Measurements from ENCODE around the gene UBR4.
"Not testable (repeated sequence)": the region's sequence is repeated elsewhere in the genome, so short reads cannot be mapped to it uniquely, and the experiment has no call there.

DNA sequence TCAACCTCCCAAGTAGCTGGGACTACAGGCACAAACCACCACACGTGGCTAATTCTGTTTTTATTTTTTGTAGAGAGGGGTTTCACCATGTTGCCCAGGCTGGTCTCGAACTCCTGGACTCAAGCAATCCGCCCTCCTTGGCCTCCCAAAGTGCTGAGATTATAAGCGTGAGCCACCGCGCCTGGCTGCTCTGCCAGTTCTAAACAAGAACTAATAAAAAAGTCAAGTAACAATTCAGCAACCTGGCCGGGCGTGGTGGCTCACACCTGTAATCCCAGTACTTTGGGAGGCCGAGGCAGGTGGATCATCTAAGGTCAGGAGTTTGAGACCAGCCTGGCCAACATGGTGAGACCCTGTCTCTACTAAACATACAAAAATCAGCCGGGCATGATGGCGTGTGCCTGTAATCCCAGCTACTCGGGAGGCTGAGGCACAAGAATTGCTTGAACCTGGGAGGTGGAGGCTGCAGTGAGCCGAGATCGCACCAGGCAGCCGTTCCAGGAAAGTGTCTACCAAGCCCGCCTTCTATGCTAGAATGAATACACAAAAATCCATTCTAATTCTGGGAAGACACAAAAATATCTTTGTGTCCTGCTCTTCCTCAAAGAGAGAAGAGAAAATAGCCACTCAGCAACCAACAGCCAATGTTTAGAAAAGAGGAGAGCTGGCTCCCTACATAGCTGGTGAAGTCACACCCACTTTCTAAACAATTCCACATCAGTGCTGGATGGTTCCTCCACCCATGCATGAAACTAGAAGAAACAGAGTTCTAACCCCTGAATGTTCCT is 21.9 kb upstream of the UBR4 start:
- TF ChIP-seq, protein P1, sequence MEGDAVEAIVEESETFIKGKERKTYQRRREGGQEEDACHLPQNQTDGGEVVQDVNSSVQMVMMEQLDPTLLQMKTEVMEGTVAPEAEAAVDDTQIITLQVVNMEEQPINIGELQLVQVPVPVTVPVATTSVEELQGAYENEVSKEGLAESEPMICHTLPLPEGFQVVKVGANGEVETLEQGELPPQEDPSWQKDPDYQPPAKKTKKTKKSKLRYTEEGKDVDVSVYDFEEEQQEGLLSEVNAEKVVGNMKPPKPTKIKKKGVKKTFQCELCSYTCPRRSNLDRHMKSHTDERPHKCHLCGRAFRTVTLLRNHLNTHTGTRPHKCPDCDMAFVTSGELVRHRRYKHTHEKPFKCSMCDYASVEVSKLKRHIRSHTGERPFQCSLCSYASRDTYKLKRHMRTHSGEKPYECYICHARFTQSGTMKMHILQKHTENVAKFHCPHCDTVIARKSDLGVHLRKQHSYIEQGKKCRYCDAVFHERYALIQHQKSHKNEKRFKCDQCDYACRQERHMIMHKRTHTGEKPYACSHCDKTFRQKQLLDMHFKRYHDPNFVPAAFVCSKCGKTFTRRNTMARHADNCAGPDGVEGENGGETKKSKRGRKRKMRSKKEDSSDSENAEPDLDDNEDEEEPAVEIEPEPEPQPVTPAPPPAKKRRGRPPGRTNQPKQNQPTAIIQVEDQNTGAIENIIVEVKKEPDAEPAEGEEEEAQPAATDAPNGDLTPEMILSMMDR (IDR thresholded peaks at IDR 0.05) = not testable (repeated sequence)
- not testable (repeated sequence) for TF ChIP-seq POLR2A (IDR thresholded peaks at IDR 0.05)

Data from Peyer's patch (tissue), 4 donors.